ENCODE measurements around the gene B4GALT6.

GRCh38 chr18:31610286-31611205 lies 73.8 kb downstream of the B4GALT6 start:
- TF ChIP-seq CTCF (conservative IDR thresholded peaks at IDR 0.05; ENCODE audit: low read length) (peak; percentile 60), EZH2phosphoT487 (IDR thresholded peaks at IDR 0.05; ENCODE audit: borderline replicate concordance) (no peak)
